HUDEP-2 (cell line): ENCODE measurements around the gene AXIN2.

Experiments used
- DNase-seq, 76 experiments: peaks; one replicate each; lab custom pipeline; 2025; ENCODE audit not compliant: unreplicated experiment in 76 of 76; lab: John Stamatoyannopoulos, UW

The AXIN2 gene

DNA sequence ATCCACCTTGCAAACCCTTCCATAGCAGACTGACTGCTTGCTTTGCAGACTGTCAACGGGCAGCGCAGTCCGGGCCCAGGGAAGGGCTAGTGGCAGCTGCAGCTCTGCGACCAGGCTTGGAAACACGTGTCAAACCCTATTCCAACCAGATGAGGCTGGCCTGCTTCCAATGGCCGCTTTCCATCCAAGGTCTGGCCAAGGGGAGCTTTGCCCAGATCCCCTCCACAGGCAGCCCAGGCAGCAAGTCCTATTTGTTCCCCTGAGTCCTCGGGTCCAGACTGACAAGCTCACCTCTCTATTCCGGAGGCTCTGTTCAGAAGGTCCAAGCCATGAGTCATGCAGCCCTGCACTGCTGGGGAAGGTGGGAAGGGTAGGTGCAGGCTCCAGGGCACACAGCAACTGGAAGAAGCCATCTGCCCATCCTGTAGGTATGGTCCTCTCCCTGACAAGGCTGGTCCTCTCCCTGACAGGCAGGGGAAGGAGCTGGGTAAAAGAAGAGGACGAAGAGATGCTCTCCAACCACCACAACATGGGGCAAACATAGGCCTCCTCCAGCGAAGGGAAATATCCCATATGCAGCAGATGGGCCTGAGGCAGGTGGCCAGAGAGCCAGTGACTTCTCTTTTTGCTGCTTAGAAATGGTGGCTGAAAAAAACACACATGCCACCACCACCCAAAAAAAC lies 22.6 kb upstream of the AXIN2 start:
- DNase-seq, result no peak

- no peak for DNase-seq
Measured at GRCh38 chr17:65576939-65577338, 15.5 kb upstream of the AXIN2 start.

DNA sequence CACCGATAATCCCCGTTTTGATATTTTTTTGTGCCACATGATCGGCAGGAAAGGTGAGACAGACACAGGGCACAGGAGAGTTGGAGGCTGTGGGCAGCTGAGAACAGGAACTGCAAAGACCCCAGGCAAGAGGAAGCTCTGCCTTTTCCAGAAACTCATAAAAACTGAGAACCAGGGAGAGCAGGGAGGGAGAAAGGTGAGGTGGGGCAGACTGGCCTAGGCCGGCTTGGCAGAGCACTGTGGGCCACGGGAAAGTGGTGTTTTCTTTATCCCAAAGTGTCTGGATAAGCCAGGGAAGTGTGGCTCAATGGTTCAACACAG lies 11.8 kb upstream of the AXIN2 start:
- DNase-seq, result no peak

- DNase-seq, result no peak
Measured at GRCh38 chr17:65572581-65573281, 11.3 kb upstream of the AXIN2 start.

DNA sequence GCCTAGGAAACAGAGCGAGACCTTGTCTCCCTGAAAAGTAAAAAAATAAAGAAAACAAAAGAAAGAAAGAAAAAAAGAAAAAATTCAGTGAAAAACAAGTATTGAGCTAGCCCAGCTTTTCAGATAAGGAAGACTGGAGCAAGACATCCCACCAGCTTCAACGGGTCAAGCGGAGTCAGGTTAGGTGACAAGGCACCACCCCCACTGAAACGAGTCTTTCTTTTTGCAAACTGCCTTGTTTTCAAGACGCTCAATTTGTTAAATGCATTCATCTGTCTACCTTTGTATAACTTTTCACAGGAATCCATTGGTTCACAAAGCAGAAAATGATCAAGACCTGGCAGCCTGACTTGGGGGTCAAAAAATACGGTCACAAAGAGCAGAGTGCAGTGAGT lies 10.7 kb upstream of the AXIN2 start:
- DNase-seq, result no peak

GRCh38 chr17:65568918-65569317 lies 7.5 kb upstream of the AXIN2 start:
- DNase-seq, result no peak

GRCh38 chr17:65567566-65567965 lies 6.1 kb upstream of the AXIN2 start:
- no peak for DNase-seq

DNA sequence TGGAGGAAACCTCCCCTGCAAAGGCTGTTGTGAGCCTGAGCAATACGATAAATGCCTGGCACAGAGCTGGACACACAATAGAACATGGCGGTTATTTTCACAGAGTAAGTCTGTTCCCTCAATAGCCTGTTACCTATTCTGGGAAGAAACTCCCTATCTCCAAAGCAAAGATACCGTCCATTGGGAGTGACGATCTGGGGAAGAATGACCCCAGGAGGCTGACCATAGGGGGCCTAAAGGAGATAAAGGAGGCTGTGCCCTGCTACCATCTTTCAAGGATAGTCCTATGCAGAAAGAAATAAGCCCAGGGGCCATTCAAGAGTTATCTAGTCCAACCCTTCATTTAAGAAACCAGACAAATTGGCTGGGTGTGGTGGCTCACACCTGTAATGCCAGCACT lies 4.1 kb upstream of the AXIN2 start:
- DNase-seq, result no peak

DNA sequence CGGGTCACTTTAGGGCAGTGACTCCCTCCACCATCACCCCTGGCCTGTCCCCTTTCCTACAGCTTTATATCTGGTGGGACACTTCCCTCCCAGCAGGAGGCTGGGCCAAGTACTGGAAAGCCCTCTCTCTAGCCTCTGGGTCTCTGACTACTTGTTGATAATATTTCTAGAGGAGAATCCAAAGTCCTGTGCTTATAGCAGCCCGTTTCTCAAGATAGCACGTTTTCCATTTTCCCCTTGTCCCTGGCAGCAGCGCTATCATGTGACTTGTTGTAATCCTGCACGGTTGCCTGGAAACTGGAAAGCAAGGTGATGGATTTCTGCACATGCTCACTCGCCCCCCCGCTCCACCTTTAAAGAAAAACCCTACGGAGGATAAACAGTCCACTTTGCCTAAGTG lies 3.3 kb upstream of the AXIN2 start:
- no peak for DNase-seq

DNA sequence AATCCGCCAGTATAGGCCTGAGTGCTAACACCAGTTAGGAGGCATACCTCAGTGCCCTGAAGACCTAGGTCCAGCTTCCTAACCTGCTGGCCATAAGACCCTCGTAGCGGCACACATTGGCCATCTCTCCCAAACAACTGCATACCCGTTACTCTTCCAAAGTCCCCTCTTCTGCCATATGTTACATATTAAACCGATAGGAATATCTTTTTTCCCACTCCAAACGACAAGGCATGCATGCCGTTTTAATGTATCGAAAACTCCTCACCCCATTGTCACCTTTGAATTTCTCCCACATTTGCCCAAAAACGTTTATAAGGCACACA lies 721 bp upstream of the AXIN2 start:
- DNase-seq, result no peak

DNA sequence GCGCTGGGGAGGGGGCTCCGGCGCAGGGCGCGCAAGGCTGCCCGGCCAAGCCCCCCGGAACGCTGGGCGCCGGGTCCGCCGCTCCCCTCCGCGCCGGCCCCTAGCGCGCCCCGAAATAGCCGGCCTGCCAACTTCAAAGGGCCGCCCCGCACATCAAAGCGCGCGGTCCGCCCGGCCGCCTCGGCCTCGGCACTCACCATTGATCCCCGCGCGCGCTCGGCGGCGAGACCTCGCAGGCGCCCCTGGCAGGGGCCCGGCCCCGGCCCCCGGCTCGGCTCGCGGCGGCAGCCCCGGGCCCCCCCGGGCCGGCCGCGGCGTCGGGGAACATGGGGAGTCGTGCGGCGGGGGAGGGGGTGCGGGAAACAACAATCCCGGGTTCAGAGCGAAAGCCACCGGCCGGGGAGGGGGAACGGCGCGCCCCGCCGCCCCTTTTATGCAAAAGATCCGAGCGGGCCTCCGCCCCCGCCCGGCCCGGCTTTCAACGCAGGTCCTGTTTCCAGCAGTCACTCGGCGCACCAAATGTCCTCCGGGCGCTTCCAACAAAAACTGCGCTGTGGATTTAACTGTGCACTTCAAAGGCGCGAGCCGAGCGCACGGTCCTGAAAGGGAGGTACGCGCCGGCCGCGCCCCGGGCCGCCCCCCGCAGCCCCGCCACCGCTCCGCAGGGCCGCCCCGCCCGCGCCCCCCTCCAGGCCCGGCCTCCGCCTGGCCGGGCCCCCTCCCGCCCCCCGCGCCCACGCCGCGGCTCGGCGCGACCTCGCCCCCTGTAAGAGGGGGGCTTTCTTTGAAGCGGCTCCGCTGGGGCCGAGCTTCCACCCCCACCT lies 608 bp downstream of the AXIN2 start:
- peak in 31 of 76 experiments; percentile 1 to 42 (median 9) for DNase-seq

DNA sequence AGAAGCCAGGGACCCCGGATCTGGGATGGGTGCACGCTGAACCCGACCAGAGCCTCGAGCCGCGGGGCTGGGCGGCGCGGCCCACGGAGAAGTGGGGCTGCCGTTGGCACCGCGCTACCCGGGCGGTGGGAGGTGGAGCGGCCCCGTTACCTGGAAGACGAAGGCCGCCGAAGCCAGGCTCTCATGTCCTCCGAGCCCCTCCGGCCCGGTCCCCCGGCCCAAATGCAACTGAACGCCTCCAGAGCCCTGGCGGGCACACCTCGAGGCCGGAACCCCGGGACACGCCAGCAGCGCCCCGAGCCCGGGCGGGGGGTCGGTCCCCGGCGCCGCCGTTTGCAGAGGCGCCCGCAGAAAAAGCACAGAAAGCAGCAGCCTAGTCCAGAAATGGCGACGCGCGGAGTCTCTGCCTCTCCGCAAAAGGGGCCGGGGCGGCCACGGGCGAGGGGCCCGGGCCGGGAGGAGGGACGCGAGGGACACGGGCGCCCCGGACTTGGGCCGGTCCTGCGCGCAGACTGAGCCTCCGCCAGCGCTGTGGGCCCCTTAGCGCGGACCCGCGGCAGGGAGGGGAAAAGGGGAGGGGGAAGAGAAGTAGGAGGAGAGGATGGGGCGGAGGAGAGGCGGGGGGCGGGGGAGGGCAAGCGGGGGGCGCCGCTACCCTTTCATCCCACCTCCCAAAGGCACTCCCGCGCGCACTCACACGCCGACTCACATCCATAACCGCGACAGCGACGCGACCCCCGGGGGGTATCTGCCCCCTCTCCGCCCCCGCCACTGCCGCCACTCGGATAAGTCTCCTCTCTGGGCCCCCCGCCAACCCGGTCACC lies 1.4 kb downstream of the AXIN2 start:
- no peak for DNase-seq

GRCh38 chr17:65559461-65559803 lies 2.0 kb downstream of the AXIN2 start:
- no peak for DNase-seq

DNA sequence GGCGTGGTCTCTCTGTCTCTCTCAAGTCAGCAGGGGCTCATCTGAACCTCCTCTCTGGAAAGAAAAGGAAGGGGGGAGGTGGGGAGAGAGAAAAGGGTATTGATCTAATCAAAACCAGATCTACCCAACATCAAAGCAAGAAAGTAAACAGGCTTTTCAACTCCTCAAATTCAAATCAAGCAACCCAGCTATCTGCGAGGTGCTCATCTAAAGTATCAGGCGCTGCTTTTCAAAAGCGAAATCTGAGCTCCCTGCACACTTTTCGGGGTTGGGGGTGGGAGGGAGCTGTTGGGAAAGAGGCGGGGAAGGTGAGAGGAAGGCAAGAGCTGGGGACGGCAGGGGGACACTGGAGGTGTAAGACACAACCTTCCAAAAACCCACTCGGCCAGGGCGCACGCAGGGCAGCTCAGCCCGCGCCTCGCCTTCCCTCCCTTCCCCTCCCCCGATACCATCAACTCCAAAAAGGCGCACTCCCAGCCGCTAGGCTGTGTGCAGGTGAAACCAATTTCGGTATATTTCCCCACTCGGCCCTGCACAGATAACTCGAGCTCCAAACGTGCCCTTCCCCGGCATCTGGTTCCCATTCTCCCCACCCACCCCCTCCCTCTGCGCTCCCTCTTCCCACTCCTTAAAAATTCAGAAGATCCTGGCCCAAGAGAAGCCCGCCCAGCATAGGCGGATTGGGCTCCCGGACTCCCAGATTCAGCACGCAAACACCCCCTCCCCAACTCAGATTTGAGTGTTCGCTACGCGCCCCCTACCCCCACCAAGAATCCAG lies 2.6 kb downstream of the AXIN2 start:
- no peak for DNase-seq

DNA sequence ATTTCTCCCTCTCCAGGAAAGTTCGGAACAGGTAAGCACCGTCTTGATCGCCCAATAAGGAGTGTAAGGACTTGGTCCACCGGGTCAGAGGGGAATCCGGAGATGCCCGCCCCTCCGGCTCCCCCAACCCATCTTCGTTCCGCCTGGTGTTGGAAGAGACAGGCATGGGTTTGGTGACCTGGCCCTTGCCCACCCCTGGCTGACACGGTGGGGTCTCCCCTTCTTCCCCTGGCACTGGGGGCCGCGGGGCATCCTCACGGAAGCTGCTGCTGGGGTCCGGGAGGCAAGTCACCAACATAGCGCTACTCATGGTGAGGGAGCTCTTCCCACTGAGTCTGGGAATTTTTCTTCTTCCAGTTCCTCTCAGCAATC lies 3.2 kb downstream of the AXIN2 start:
- no peak for DNase-seq

DNA sequence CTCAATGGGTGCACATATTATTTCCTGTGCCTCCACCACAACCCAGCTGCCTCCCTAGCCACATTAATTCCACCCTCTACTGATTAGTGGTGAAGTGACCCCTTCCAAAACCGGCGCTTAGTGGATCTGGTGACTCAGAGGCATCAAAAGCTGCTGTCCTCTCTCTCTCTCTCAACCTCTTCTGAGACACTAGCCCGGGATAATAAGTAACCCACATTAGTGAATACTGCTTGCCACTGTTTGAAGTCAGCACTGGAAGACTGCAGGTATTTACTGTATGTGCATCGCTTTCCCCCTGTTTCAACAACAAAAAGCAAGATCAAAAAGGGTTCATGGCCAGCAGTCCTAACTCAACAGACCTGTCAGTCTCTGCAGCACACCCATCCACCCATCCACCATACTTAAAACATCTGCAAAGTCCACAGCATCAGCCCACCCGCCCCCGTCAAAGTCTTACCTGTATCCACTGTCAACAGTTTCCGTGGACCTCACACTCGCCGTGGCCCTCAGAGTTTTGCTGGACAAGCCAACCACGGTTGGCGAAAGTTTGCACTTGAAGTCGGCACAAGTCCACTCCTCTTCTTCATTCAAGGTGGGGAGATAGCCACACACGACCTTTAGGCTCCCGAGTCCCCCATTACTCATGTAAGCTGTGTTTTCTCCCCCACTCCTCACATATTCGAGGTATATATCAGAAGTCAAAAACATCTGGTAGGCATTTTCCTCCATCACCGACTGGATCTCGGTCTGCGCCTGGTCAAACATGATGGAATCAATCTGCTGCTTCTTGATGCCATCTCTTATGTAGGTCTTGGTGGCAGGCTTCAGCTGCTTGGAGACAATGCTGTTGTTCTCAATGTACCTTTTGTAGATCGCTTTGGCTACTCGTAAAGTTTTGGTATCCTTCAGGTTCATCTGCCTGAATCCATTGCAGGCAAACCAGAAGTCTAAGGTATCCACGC lies 3.8 kb downstream of the AXIN2 start:
- peak in 1 of 76 experiments; percentile 3 for DNase-seq

GRCh38 chr17:65556910-65557348 lies 4.5 kb downstream of the AXIN2 start:
- no peak for DNase-seq

GRCh38 chr17:65556014-65556909 lies 5.2 kb downstream of the AXIN2 start:
- DNase-seq, result peak in 55 of 76 experiments; percentile 3 to 79 (median 45)
